NCI-H748 treated with DMSO at 0.1 percent for 48 hours (cell line): ENCODE measurements around the gene PPIH.
"Not testable (repeated sequence)": the region's sequence is repeated elsewhere in the genome, so short reads cannot be mapped to it uniquely, and the experiment has no call there.

Experiments
- DNase-seq: peaks from one replicate; lab custom pipeline; 2025; lab: John Stamatoyannopoulos, UW

PPIH gene

DNA sequence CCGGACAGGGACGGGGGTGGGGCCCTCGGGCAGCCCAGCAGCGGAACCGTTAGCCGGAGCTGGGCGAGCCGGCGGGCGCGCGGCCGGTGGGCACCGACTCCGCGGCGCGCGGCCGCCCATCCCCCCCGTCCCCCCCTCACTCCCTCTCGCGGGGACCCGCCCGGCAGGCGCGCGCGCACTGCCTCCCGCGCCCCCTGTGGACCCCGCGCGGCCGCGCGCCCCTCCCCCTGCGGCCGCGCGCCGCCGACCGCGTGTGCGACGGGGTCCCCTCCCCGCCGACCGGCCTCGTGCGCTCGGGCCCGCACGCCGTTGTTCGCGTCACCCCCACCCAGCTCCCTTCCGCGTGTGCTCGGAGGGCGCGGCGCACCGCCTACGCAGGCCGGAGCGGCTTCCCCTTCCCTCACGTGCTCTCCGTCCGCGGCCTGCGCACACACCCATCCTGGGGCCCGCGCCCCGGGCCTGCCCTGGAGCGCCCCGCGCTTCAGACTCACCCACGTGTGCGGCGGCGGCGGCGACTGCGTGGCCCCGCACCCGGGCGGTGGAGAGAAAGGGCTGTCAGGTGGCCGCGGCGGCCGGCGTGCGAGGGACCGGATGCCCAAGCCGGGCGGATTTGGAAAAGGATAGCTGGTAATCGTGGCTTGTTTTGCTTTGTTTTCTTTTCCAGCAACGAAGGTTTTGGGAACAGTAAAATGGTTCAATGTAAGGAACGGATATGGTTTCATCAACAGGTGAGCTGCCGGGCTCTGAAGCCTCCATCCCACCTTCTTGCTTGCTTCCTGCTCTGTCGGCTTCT lies 24.7 kb downstream of the PPIH start:
- peak; percentile 99 for DNase-seq

DNA sequence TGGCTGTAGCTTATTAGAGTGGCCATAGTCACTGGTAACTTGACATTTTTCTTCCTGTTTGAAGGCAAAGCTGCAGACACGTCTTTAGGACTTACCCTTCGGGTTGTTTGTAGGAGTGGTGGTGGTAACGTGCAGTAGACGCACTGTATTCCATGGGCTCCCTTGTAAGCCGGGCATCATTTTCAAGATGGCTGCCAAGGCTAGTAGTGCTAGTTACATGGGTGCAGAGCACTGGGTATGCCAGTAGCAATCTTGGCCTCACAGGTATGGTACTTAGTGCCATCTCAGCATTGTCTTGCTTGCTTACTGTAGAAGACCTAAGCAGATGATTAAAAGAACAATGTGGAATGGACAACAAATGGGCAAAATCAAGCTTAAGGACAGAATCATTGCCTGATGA lies 25.9 kb downstream of the PPIH start:
- peak; percentile 77 for DNase-seq

DNA sequence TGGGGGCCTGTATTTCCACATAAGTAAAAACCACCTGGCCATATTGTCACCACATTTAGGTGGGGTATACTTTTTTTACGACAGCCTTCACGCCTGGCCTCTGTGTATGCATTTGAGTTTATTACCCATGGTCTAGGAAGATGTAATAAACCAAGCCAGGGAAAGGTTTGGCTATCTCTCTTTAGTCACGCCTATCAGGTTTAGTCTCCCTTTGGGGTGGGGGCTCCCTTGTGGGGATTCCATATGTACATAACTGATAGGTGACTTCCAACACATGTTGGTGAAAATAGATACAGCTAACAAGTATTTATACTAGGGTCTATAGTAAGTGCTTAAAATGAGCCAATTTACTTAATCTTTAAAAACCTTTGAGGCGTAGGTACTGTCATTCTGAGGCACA lies 28.2 kb downstream of the PPIH start:
- DNase-seq, result no peak

DNA sequence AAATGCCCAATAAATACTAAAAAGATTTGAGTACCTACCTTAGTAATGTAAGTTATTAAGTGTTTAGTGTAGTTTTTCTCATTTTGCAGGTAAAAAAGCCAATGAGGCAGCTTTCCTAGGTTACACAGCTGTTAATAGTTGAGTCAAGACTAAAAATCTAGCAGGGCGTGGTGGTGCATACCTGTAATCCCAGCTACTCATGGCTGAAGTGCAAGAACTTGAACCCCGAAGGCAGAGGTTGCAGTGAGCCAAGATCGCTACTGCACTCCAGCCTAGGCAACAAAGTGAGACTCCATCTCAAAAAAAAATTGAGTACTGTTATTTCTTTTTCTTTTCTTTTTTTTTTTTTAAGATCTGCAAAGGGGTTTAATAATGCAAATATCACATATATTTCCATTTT lies 31.7 kb downstream of the PPIH start:
- no peak for DNase-seq

DNA sequence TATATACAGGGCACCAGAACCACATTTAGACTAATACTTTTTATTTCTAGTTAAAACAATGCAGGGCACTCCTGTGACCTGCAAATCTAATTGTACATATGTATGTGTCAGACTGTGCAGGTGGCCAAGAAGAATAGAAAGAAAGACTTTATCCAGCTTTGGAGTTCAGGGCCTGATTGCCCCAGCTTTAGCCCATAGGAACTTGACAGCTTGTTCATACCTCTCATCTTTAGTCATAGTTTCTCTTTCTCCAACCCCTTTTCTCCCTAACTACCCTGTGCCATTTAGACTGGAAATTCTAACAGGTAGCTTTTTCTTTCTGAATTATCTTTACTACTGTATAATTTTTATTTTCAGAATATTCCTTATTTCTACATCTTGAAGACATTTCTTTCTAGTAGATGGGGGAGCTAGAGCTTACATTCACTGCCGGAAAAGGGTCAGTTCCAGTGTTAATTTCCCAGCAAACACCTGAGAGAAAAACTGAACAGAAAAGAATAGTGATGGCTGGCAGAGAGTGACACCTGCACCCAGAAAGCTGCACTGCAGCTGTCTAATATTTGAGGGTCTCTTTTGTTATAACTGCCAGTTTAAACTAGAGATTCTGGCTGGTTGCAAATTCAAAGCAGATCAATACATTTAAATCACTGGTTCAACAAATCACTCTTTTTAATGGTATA lies 32.4 kb downstream of the PPIH start:
- no peak for DNase-seq

DNA sequence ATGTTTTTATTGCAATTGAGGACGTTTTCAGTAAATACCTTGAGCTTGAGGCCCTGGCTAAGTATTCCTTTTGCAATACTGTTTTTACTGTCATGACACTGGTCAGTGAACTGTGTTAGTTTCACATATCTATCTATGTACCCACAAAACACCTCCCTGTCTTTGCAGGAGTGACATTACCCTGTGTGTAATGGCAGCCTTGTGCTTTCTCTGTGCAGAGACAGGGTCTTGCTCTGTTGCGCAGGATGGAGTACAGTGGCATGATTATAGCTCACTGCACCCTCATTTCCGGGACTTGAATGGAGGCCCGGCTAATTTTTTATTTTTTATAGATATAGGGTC lies 32.9 kb downstream of the PPIH start:
- no peak for DNase-seq

DNA sequence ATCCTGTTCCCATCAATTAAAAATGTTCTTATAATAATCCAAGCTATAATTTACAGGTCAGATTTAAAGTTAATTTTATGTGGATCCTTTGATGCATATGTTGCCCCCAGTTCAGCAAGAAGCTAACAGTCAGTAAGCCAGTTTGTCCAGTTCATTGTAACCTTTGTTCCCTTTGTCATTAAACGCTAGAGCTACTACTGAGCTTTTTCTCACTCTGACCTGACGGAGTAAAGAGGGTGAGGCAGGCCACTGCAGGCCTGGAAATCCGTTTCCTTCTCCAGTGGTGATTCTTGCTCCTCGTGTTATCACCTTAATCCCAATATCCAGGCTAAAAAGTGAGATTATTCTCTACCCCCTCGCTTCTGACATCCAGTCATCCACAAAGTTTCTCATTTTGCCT lies 34.2 kb downstream of the PPIH start:
- no peak for DNase-seq

DNA sequence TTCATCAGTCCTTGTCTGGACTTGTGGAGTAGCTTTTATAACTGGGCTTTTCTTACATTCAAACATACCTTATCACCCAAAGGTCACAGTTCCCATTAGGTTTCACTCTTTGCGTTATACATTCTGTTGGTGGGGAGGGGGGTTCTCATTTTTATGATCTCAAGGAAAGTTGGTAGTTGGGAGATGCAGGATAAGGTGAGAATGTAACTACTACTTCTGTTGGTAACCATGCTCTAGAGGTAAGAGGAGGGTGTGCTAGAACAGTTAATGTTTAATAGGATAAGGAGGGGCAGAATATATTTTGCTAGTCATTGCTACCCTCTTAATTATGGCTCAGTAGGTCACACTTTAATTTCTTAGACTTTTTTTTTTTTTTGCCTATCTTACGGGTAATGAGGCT lies 34.7 kb downstream of the PPIH start:
- DNase-seq, result no peak

DNA sequence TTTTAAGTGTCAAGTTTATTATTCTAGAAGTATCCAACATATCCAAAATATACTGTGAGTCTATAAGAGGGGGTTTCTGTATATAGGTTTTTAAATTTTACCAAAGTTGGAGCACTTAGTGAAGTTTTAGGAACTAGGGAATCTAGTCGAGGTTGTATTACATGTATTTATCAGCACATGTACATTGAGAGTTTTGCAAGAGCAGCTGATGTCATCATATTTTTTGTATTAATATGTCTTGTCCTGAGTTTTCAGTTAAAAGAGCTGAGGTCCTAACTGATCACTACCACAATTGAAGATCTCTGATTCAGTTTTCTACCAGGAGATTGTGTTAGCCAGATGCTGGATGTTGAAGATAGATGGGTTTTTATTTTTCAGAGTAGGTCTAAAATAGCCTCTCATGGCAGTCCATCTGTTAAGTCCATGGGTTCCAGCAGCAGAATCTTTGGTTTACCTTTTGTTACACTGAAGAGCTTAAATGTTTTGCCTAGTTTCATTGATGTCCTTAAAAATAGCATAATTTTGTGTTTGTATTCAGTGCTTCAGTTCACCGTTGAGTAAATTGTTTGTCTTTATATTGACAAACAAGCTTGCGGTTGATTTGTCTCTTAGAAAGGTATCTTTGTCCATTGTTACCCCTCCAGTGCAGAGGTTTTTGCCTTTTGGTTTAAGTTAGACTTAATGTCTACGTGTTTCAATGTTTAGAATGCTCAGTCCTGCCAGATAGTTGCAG lies 40.0 kb downstream of the PPIH start:
- no peak for DNase-seq

DNA sequence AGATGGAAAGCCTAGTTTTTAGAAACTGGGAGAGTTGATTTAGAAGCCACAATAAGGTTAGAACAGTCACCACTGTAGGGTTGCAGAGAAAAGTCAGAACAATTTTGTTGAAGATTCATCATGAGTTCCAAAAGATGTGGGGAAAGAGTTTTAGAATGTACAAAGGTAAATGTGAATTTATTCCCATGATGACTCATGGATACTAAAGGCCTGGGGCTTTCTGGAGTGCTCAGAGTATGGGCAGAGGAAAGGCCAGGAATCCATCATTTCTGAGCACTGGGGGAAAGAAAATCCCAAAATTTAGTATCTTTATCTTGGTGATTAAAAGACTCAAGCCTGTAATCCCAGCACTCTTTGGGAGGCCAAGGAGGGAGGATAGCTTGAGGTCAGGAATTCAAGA lies 41.8 kb downstream of the PPIH start:
- DNase-seq, result no peak

DNA sequence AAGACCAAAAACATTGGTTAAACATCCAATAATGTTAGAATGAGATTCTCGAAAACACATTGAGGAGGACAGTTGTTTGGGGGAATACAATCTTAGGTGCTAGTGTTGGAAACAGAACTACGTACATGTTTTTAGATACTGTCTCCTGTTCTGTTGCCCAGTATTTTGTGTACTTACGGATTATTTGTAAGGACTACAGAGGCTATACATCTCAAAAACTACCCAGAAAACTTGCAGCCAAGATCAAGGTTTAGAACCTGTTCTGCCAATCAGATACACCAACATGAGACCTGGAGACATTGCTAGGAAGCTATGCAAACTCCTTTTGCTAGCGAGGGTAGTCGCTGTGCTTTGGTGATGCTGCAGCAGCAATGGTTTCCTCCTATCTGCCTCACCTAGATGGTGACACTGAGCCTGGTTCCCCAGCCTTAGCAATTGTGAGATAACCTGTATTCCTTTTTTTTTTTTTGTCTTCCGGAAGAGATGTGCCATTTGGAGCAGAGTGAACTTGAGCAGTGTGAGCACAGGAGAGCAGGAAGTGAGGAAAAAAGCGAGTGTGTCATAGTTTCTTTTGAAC lies 45.8 kb downstream of the PPIH start:
- DNase-seq, result no peak

DNA sequence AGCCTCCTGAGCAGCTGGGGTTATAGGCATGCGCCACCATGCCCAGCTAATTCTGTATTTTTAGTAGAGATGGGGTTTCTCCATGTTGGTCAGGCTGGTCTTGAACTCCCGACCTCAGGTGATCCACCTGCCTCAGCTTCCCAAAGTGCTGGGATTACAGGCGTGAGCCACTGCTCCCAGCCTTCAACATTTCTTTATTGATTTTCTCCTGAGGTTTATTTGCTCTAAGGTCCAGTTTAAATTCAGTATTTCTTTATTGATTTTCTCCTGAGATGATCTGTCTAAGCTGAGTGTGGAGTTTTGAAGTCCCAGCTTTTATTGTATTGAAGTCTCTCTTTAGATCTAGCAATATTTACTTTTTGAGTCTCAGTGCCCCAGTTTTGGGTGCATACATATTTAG lies 54.6 kb downstream of the PPIH start:
- DNase-seq, result not testable (repeated sequence)

DNA sequence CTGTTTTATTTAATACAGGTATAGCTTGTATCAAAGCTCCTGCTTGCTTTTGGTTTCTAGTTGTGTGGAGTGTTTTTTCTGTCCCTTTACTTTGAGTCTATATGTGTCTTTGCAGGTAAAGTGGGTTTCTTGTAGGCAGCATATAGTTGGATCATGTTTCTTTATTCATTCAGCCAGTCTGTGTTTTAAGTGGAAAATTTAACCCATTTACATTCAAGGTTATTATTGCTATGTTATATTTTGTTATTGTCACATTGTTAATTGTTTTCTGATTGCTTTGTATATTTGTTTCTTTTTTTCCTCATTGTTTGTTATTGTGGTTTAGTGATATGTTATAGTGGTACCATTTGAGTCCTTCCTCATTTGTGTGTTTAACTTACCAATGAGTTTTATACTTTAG lies 55.1 kb downstream of the PPIH start:
- DNase-seq, result no peak

DNA sequence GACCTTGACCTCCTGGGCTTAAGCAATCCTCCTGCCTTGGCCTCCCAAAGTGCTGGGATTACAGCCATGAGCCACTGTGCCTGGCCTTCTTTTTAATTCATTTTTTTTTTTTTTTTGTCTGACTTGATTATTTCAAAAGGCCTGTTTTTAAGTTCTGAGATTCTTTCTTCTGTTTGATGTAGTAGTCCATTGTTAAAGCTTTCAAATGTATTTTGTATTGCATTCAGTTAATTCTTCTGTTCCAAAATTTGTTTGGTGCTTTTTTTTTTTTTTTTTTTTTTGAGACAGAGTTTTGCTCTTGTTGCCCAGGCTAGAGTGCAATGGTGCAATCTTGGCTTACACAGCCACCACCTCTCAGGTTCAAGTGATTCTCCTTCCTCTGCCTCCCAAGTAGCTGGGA lies 56.2 kb downstream of the PPIH start:
- not testable (repeated sequence) for DNase-seq

DNA sequence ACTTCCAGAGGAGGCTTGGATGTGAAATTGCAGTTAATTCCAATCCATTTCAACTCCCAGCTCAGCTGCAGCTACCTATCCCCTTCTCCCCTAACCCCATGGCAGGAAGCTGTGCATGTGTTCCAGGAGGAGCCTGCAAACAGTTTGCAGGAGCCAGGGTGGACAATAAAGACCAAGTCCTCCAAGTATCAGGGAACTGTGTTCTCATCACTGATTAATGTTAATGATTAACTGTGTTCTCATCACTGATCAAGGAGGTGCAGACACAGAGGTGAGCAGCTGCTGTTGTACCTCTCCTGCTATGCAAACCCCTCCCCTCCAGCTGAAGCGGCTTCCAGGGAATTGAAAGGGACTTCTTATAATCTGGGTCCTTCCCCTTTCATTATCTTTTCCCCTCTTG lies 62.6 kb downstream of the PPIH start:
- DNase-seq, result no peak

DNA sequence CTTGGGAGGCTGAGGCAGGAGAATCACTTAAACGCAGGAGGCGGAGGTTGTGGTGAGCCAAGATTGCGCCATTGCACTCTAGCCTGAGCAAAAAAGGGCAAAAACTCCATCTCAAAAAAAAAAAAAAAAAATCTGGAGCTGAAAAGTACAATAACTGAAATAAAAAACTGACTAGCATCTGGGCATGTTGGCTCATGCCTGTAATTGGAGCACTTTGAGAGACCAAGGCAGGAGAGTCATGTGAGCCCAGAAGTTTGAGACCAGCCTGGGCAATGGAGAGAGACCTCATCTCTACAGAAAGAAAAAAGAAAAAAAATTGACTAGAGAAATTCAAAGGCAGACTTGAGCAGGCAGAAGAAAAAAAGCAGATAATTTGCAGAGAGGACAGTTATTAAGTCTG lies 63.7 kb downstream of the PPIH start:
- DNase-seq, result no peak

DNA sequence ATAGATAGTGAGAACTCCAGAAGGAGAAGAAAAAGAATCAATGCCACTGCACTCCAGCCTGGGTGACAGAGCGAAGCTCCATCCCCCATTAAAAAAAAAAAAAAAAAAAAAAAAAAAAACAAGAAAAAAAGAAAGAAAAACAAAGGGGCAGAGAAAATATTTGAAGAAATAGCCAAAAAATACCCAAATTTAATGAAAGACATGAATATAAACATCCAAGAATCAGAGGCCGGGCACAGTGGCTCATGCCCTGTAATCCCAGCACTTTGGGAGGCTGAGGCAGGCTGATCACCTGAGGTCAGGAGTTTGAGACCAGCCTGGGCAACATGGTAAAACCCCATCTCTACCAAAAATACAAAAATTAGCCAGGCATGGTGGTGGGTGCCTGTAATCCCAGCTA lies 64.2 kb downstream of the PPIH start:
- DNase-seq, result not testable (repeated sequence)

DNA sequence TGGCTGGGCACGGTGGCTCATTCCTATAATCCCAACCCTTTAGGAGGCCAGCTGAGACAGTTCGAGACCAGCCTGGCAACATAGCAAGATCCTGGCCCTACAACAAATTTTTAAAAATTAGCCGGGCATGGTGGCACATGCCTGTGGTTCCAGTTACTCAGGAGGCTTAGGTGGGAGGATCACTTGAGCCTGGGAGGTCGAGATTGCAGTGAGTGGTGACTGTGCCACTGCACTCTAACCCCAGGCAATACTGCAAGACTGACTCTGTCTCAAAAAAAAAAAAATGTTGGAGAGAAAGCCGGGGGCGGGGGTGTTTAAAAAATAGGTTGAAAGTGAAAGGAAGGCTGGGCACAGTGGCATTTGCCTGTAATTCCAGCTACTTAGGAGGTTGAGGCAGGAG lies 65.3 kb downstream of the PPIH start:
- DNase-seq, result no peak

DNA sequence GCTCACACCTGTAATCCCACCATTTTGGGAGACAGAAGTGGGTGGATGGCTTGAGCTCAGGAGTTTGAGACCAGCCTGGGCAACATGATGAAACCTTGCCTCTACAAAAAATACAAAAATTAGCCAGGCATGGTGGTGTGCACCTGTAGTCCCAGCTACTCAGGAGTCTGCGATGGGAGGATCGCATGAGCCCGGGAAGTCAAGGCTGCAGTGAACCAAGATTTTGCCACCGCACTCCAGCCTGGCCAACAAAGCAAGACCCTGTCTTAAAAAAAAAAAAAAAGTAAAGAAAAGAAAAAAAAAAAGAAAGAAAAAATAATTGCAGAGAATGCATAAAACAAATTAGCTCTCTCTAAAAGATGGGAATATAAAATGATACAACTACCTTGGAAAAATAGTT lies 67.6 kb downstream of the PPIH start:
- DNase-seq, result not testable (repeated sequence)
